ENCODE measurements around the gene DAB2IP.

DAB2IP gene

DNA sequence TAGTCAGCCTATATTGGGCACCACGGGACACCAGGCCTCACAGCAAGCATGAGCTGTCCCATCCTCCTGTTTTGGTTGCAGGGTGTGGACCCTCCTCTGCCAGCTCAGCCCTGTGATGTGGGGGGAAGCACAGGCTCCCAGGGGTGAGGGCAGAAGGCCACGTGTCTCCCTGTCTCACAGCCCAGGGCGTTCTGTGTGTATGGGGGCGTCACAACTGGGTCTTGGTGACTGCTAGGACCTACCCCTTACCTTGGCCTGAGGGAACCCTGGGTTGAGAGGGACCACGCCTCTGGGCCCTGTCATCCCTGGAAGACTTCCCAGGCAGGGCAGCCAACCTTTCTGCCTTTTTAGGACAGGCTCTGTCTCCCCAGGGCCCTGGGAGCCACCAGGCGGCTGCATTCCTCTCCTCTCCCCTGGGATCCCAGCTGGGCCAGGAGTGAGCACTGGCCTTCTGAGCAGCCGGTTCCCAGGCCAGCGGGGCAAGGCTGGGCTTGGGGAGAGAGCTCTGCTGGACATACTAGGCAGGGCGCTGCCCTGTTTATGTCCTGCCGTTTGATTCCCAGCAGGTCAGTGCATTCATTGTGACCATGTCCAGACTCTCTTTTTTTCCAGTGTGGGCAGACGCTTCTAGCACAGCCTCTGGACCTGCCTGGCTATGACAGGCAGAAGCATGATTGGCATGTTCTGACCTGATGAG lies 97.4 kb downstream of the DAB2IP start:
- no peak for DNase-seq

DNA sequence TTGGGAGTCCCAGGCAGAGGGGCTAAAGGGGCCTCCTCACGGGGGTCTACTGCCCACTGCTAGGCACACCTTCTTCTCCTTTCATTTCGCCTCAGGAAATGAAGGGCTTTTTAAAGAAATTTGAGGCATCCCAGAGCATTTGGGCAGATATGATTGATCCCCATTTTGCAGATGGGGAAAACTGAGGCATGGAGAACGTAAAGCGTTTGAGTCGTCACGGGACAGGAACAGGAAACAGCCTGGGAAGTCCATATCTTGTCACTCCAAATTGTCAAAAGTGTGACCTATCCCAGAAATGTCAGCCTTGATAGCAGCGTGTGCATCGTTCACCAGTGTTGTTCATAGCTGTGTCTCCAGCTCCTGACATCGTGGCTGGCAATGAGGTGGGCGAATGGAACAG lies 98.2 kb downstream of the DAB2IP start:
- DNase-seq = no peak

DNA sequence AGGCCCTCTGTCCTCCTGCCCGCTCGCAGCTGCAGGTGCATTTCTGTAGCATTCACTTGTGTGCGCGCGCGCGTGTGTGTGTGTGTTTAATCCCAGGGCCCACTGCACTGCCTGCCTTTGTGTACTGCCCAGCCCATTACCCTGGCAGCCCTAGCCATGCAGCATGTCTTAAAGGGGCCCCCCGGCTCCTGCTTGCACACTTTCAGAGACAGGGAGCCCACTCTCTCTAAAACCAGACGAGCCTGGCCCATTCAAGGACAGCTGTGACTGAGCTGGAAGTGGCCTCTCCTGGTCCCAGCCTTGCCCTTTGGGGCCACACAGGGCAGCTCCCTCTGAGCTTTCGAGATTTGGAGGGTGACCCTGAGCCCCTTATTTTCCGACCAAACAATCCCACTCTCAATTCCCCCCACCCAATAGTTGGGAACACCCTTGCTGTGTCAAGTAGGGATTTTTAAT lies 98.9 kb downstream of the DAB2IP start:
- DNase-seq = no peak

DNA sequence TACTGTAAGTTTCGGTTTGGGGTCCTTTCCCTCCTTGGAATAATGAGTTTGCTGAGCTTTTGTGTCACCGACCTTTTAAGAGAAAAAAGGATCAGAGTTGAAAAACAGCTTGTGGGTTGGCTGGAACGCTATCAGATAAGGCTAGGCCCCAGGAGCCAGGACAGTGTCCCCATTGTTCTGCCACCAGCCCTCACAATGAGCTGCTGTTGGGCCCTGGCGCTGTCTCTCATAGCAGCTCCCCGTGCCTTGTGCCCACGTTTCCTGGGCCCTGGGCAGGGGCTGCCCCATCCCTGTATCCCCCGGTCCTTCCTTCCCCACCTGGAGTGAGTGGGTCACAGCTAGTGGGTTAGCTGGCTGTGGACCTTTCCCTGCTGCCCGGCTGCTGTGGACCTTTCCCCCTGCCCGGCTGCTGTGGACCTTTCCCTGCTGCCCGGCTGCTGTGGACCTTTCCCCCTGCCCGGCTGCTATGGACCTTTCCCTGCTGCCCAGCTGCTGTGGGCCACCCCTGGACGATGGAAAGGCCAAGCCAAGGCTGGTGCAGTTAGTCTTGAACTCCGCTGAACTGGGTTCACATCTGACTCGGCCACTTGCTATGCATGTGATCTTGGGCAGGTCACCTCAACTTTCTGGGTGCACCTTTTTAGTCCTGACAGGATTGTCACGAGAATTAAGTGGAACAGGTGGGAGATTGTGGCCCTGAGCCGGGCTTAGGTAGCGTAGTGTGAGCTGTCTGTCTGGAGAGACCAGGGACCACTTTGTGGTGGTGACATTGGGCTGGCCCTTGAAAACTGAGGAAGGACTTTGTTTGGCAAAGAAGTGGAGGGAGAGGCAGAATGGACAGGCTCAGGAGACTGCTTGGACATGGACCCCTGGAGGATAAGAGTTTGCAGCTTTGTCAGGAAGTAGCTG lies 99.5 kb downstream of the DAB2IP start:
- no peak for DNase-seq

DNA sequence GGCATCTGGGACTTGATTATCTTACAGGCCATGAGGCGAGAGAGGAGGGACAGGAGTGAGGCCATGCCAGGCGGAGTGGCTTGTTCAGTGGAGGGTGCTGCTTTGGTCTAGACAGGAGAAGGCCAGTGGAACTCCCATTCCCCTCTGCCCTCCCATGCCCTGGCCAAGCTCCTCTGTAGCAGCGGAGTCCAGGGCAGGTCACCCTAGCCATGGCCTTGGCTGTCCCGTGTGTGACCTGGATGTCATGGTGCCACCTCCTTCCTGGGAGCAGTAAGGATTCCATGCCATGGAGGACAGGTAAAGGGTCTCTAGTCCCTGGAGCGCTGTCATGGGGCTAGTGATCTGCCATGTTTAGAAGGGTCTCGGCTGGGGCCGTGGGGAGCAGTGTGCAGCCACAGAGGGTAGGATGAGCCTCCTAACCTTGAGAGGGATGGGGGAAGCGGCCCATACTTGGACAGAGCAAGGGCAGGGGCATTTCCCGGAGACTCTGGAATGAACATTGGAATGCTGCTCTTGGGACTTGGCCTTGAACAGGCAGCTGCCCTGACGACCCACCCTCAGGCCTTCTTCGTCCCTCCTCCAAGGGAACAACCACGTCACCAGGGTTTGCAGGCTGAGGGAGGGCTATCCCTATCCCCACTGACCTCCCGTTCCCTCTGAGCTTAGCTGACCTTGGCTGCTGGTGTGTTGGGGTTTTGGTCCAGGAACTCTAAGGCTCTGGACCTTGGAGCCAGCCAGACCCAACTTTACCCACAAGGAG lies 100.4 kb downstream of the DAB2IP start:
- no peak for DNase-seq

DNA sequence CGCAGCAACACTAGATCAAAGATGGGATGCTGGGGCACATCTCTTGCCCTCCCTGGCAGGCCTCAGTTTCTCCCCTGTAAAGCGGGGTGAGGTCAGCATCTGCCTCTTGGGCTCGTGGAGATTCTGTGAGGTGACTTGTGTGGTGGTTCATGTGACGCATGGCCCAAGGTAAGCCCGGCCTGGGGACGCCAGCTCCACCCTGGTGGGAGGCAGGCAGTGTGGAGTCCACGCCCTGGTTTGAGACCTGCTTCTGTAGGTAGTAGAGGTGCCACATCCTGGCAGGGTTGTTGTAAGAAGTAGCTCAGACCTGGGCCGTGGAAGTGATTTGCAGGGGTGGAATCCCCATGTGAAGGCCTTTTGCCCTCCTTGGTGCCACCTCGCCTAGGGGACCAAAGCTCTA lies 101.5 kb downstream of the DAB2IP start:
- no peak for DNase-seq

DNA sequence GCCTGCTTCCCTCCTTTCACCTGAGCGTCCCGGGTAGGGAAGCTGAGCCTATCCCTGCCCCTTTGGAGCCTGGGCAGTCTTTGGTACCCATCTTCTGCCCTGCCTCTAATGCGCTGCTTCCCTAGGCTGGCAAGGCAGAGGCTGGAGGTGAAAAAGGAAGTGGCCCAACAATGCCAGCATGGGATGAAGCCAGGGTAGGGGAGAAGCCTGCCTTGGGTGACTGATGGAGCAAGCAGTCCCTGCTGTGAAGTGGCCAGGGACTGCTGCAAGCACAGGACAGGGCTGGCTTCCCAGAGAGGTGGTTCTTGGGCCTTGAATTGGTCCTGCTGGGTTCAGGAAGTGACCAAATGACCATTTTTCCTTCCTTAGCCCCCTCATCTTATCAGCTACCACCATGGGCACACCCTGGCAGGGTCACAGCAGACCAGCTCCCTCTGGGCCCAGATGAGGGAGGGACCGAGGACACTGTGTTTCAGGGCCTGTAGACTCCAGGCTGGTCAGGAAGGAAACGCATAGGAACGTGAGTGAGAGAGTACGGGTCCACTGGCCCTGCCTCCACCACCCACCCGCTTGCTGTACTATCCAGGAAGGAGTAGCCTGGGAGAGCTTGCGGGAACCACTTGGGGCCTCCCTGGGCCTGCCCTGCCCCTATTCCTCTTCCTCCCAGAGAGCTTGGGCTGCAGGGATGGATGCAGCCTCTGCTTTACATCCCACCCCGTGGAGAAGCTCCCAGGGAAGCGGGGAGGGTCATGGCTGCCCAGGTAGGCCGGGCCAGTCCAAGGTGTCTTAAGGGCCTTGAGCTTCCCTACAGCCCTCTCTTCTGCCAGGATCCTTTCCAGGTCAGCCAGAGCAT lies 102.6 kb downstream of the DAB2IP start:
- DNase-seq = no peak

DNA sequence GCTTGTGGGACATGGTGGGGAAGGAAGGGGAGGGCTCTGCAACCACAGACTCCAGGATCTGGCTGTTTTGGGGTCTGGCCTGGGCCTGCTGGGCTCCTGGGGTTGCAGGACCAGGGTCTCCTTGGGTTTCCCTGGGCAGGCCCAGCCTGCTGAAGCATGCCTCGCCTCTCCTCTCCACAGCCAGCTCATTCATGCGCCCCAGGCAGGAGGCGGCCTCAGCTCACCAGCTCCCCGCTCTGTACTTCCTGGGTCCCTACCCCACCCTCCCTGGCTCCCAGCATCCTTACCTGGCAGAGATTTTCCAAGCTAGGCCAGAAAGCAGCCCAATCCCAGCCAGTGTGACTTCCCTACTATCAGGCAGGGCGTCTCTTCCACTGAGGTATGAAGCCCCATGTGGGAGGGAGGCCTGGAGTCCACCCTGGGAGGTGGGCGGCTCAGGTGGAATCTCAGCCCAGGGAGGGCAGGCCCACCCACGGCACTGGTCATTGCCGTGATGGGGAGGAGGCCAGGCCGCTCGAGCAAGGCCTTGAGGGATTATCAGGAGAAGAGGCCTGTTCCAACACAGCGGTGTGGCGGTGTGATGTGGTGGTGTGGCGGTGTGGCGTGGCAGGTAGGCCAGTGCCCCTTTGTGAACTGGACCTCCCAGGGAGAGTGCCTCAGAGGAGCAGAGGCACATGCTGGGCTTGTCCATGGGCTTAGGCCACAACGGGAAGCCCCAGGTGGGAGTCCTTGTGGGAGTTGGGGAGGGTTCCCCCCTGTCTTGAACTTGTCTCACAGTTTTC lies 103.4 kb downstream of the DAB2IP start:
- DNase-seq = no peak

DNA sequence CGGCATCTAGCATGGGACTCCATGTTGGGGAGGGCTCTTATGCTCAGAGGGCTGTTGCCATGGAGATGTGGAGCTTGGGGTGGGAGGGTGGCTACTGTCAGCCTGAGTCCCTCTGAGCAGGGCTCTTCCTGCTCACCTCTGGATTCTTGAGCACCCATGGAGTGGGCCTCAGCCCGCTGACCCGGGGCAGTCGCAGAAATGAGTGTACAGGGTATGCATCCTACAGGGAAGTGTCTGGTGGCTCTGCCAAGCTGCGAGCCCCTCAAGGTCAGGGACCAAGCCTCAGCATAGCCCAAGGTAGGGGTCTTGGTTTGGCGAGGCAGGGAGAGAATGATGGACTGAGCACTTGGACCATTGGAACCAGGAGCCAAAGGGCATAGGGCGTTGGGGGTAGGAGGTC lies 104.1 kb downstream of the DAB2IP start:
- DNase-seq = no peak

DNA sequence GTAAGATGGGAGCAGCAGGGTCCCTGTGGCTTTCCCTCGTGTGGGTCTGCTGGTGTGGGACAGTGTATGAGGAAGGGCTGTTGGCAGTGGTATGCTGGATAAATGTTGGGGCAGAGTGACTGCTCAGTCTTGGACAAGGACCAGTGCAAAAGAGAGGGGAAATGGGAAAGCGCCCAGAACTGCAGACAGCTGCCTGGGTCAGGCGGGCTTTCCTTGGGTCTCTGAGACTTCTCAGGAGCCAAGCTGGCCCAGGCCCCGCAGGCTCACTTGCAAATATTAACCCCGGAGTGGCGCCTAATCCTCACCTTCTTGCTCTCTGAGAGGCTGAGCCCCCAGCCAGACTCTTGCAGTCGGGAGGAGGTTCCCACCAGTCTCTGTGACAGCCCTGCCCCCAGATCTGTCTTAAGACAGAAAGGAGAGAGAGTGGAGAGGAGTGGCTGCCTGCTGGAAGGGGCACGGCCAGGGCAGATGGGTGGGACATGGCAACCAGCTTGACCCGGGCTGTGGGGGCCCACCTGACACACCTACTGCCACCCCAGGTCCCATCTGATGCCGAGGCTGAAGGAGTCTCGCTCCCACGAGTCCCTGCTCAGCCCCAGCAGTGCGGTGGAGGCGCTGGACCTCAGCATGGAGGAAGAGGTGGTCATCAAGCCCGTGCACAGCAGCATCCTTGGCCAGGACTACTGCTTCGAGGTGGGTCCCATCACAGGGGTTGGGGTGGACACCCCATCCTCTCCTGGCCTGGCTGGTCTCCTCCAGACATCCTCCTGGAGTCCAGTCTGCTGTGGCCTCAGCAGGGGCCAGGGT lies 105.2 kb downstream of the DAB2IP start:
- no peak for DNase-seq

DNA sequence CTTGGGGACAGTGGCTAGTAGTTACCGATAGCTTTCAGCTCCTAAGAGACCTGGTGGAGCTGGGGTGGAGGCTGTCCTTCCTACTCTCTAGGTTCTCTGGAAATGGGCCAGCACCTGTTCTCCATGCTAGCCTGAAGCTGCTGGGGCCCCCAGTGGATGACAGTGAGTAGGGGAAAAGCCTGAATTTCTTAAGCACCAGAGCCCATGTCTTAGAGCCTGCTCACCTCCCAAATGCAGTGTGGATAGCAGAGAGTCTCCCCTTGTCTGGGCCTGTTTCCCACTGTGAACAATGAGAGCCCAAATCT lies 105.8 kb downstream of the DAB2IP start:
- no peak for DNase-seq

DNA sequence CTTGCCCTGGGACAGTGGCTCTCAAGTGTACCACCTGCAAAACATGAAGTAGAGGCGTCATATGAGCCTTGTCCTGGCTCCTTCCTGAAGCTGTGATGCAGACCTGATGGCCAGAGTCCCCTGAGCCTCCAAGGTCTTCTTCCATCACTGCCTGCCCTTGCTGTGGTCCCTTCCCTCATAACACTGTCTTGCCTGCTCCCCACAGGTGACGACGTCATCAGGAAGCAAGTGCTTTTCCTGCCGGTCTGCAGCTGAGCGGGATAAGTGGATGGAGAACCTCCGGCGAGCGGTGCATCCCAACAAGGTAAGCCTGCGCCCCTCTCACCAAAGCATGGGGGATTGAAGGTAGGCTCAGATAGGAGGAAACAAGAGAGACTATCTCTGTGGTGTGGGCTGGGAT lies 107.3 kb downstream of the DAB2IP start:
- DNase-seq = no peak

DNA sequence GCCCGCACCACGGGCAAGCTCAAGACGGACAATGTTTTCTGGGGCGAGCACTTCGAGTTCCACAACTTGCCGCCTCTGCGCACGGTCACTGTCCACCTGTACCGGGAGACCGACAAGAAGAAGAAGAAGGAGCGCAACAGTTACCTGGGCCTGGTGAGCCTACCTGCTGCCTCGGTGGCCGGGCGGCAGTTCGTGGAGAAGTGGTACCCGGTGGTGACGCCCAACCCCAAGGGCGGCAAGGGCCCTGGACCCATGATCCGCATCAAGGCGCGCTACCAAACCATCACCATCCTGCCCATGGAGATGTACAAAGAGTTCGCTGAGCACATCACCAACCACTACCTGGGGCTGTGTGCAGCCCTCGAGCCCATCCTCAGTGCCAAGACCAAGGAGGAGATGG lies 108.6 kb downstream of the DAB2IP start:
- DNase-seq = no peak

DNA sequence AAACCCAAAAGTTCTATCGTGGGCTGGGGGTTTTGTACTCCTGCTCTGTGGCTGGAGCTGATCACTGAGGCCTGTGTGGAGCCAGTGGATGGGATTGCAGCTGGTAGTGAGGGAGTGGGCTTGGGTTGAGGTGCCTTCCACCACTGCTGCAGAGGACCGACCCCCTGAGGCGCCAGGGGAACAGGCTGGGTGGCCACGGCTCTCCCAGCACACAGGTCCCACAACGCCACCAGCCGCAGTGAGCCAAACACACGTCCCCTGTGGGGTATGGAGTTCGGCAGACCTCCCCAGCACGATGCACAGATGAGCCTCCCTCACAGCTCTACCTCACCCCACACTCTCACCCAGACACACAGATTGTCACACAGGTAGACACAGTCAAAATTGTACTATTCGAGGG lies 109.1 kb downstream of the DAB2IP start:
- DNase-seq = no peak

DNA sequence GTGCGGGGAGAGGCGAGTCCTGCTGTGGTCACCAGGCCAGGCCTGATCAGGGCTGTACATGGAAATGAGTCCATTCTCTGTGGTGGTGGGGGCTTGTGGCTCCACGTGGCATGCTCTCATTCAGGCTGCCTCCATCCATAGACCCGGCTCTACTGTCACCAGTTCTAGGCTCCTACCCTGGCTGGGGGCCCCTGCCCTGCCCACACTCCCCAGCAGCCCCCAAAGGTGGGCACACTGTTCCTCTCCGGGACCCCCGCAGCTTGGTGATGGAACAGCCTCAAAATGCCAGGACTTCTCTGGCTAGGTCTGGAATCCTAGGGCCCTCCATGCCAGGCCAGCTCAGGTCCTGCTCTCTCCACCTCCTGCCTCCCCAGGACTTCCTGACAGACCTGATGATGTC lies 111.7 kb downstream of the DAB2IP start:
- no peak for DNase-seq

DNA sequence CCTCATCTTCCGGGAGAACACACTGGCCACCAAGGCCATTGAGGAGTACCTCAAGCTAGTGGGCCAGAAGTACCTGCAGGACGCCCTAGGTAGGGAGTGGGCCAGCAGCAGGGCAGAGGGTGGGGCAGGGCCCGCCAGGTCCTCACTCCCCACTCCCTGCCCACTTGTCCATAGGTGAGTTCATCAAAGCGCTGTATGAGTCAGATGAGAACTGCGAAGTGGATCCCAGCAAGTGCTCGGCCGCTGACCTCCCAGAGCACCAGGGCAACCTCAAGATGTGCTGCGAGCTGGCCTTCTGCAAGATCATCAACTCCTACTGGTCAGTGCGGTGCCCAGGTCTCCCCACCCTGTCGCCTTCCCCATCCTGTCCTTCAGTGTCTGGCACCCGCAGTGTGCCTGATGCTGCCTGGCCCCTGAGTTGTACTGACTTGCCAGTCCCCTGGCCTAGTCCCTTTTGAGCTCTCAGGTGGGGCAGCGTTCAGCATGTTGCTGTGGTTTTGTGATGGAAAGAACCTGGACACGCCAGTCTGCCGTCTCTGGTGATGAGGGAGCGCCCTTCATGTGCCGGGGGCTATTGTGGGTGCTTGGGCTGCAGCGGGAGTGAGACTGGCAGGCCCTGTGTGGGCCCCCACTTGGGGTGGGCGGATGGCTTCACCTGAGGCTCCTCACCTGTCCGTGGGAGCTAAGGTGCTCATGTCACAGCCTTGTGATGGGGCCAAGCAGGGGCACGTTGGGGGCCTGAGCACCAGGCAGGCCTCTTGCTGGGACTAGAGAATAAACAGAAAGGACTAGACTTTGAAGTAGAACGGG lies 112.3 kb downstream of the DAB2IP start:
- DNase-seq = no peak

DNA sequence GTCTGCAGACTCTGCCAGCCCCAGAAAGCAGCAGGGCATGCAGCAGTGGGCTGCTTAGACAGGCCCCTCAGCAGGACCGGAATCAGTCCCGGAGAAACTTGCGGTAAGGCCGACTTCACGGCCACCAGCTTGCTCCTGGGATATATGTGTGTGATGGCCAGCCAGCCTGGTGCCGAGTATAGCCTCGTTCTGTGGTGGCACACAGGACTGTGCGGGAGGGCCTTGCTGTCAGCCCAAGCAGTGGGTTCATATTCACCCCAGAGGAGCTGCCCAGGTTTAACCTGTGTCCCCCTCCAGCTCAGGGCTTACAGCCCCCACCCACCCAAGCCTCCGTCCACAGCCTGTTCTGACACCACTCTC lies 112.9 kb downstream of the DAB2IP start:
- DNase-seq = no peak

DNA sequence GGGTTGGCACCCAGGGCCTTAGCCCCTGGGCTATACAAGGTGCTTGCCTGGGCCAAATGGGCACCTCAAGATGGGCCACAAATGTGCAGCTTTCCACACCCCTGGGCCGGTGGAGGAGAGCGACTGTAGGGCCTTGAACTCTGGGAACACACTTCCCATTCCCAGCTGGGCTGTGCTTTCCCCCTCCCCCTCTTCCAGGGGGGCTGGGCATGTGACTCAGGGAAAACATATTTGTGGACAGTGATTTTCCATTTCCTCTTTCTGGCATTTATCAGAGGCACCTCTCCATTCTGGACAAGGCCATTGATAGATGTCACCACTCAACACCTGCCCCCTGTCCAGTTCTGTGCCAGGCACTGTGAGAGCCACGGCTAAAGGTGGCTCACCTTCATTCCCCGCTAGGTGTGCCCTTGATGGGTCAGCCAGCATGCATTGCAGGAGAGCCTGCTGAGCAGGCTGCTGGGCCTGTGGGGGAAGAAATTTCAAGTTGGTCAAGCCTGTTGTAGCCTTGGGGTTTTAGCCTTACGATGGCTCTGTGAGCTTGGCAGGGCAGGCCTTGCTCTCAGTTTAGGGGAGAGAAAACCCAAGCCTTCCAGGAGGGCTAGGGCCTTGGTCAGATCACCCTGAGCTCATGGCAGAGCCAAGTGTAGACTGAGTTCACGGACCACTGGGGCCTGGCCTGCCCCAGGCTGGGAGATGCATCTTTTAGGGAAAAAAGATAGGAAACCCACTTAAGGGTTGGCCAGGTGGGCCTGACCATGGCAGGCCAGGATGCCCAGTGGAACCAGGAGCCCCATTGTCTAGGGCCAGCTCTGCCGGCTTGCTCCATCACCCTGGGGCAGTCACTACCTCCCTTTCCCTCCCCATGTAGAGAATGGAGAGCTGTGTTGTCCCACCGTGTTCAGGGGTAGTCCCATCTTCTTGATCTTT lies 113.9 kb downstream of the DAB2IP start:
- no peak for DNase-seq

DNA sequence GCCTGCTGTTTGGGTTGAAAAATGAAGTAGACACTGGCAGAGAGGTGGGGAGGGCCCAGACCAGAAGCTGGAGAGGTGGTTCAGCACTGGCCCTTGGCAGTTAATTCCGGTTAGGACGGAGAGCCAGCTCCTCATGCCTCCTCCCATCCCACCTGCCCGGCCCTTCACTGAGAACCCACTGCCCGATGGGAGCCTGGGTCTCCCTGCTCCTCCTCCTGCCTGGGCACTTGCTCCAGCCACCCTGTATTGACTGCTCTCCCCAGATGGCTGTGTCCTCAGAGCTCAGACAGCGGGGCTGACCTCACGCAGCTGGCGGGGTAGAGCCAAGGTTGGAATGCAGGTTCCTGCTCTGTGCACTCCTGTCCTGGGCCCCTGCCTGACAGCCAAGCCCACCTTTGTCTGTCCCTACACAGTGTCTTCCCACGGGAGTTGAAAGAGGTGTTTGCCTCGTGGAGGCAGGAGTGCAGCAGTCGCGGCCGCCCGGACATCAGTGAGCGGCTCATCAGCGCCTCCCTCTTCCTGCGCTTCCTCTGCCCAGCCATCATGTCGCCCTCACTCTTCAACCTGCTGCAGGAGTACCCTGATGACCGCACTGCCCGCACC lies 114.7 kb downstream of the DAB2IP start:
- DNase-seq = no peak
